Heart left ventricle (tissue), 16 donors: ENCODE results near the gene LRRC71. TPM values are rescaled to one million over a fixed set of nuclear protein-coding genes. Genes with fewer than 3 reads are reported as not detected.

ENCODE experiments used
- ATAC-seq, 4 donors: fragments of 200-7000 bp; cut with Tn5 transposase; one replicate each; pipeline ENCODE4 v1.9.1; 2020 to 2022; ENCODE audit warnings: moderate library complexity in 4 of 4, mild to moderate bottlenecking in 3 of 4, moderate number of reproducible peaks in 1 of 4
- DNase-seq, 5 donors: peaks; one replicate each; pipeline ENCODE4 v3.0.0-alpha.2; 2020
- H3K27ac ChIP-seq, 12 donors: fragments of 200-600 bp; sonication (generic) in 4 of 12; one replicate each; pipeline versions ENCODE4 v1.5.0 to v1.8.0; 2016 to 2022; ENCODE audit warnings: mild to moderate bottlenecking in 2 of 12
- H3K27me3 ChIP-seq, 9 donors: fragments of 200-600 bp; sonication (generic) in 2 of 9; one replicate each; pipeline versions ENCODE4 v1.5.1 to v1.8.0; 2016 to 2022; ENCODE audit warnings: mild to moderate bottlenecking in 3 of 9
- H3K36me3 ChIP-seq, 9 donors: fragments of 200-600 bp; sonication (generic) in 2 of 9; one replicate each; pipeline versions ENCODE4 v1.5.0 to v1.8.0; 2018 to 2022; ENCODE audit warnings: mild to moderate bottlenecking in 2 of 9
- H3K4me1 ChIP-seq, 12 donors: fragments of 200-600 bp; sonication (generic) in 4 of 12; one replicate each; pipeline versions ENCODE4 v1.5.0 to v1.8.0; 2016 to 2022; ENCODE audit warnings: mild to moderate bottlenecking in 3 of 12
- H3K4me3 ChIP-seq, 12 donors: fragments of 200-600 bp; sonication (generic) in 4 of 12; one replicate each; pipeline versions ENCODE4 v1.5.0 to v1.8.0; 2017 to 2022; ENCODE audit warnings: mild to moderate bottlenecking in 9 of 12, moderate library complexity in 4 of 12
- H3K9me3 ChIP-seq, 12 donors: fragments of 200-600 bp; sonication (generic) in 4 of 12; one replicate each; pipeline versions ENCODE4 v1.5.0 to v1.8.0; 2016 to 2022; ENCODE audit warnings: mild to moderate bottlenecking in 1 of 12
- POLR2A ChIP-seq, 2 donors: fragments of 450-650 bp; IDR thresholded peaks; one replicate each; pipeline ENCODE4 v1.6.1; 2017; ENCODE audit warnings: antibody characterized with exemption in 2 of 2, mild to moderate bottlenecking in 2 of 2, moderate library complexity in 2 of 2
- WGBS, 4 donors: extraction: QIAGEN DNeasy Blood & Tissue Kit in 2 of 4; methylation state at CpG; one replicate each; pipeline versions ENCODE4 v1.1.5 to v1.1.7; 2013 to 2018; 5-methylcytosine and 5-hydroxymethylcytosine counted together
- intact Hi-C, 10 donors: fragments of 100-400 bp; cut with DNase I; formaldehyde crosslinking; loops; one replicate each; pipeline versions ENCODE4 v1.11.1 to v1.14.2; 2022
- polyA plus RNA-seq, 2 donors: library from polyadenylated mRNA; stranded (reverse); fragments of 200-250 nt; gene quantifications; one replicate each; pipeline ENCODE4 v1.2.3, GENCODE V29; 2013
- total RNA-seq, 9 donors: library from RNA; depleted of rRNA in 2 of 9; stranded (reverse); fragments of >200 nt in 2 of 9; fragmentation: NEBNext Ultra II Directional in 3 of 9; extraction: Animal tissue kit (Norgen Biotek cat#: 25700) in 3 of 9; gene quantifications; one replicate each; pipeline versions ENCODE4 v1.1.0 to v1.2.4, GENCODE V29; 2016 to 2023
- TF ChIP-seq, protein P1 (sequence below), 12 donors: fragments of 200-600 bp; sonication (generic) in 4 of 12; IDR thresholded peaks; one replicate each; pipeline versions ENCODE4 v1.5.0 to v1.8.0; 2018 to 2022; ENCODE audit warnings: antibody characterized with exemption in 12 of 12, mild to moderate bottlenecking in 5 of 12
- donor health status: ischemic (EF 13 %, LVEDD 7.1; RV severe dilation, severe dysfunction).
- donor health status: healthy with polysubstance abuse.
- donor health status: DM: no; HTN: yes; CAD: no.
- donor health status: DM: no; HTN: no; CAD: no.
- donor health status: ischemic (EF 25% LVEDD 6.9; RV normal size, moderate dysfunction).
- donor health status: ischemic (EF 25% LVEDD 5.7; RV mildly dilated, moderate dysfunction).
- donor health status: healthy.
- donor health status: DM: yes; HTN: yes; CAD: no.
- donor health status: ischemic (EF 35%, LVEDD 5.7; RV mildly dilated, moderate dysfunction).
- donor health status: nonischemic (EF 11% LVEDD 7.7; RV severe dilation, severe dysfunction).
- donor health status: DM: yes; HTN: yes; CAD: no.
- donor health status: PGD.
- donor health status: ischemic (EF 29% LVEDD 5.4; RV normal size, mild dysfunction).
- donor health status: nonischemic (EF 23%, LVEDD 6.1; RV moderate dilation, normal function).

LRRC71 gene
- total and polyA plus RNA-seq, 11 donors: 0.06 to 0.42 (median 0.27) TPM; not detected in 8

DNA sequence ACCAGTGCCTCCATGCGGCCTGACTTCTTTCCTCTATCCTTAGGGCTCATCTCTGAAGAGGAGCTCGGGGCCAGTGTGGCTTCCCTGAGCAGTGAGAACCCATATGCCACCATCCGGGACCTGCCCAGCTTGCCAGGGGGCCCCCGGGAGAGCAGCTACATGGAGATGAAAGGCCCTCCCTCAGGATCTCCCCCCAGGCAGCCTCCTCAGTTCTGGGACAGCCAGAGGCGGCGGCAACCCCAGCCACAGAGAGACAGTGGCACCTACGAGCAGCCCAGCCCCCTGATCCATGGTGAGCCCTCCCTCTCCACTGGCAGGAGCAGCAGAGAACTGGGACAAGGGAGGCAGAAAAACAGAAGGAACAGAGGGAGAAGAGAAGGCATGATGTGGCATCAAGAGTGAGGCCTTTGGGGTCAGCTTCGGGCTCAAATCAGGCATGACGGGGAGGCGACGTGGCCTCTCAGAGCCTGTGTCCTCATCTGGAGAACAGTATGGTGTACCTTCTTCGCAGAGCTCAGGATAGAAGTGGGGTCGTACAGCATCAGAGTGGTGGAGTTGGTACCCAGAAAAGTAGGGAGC lies 6.5 kb upstream of the LRRC71 start:
- 84 to 92% (median 90%) methylated on average over 13 of the region's 13 CpGs for WGBS, 4 donors
- no peak for ATAC-seq
- H3K36me3 ChIP-seq: peaks cover 0 to 89% (median 53%) of the 10 kb centered on the region in 9 donors
- intact Hi-C loops: no loop called here
- H3K27me3 ChIP-seq: peaks cover 0 to 13% (median 0%) of the 10 kb centered on the region in 9 donors
- H3K9me3 ChIP-seq: peaks cover 0 to 13% (median 2%) of the 10 kb centered on the region in 12 donors
- no peak overlapping the region for H3K4me3 ChIP-seq
- peaks cover 0 to 18% (median 2%) of the 10 kb centered on the region in 12 donors for H3K4me1 ChIP-seq
- no peak overlapping the region for H3K27ac ChIP-seq
- DNase-seq: peak in 1 of 5 donors; percentile 42
- TF ChIP-seq POLR2A (IDR thresholded peaks at IDR 0.05): no peak
- TF ChIP-seq, protein P1, sequence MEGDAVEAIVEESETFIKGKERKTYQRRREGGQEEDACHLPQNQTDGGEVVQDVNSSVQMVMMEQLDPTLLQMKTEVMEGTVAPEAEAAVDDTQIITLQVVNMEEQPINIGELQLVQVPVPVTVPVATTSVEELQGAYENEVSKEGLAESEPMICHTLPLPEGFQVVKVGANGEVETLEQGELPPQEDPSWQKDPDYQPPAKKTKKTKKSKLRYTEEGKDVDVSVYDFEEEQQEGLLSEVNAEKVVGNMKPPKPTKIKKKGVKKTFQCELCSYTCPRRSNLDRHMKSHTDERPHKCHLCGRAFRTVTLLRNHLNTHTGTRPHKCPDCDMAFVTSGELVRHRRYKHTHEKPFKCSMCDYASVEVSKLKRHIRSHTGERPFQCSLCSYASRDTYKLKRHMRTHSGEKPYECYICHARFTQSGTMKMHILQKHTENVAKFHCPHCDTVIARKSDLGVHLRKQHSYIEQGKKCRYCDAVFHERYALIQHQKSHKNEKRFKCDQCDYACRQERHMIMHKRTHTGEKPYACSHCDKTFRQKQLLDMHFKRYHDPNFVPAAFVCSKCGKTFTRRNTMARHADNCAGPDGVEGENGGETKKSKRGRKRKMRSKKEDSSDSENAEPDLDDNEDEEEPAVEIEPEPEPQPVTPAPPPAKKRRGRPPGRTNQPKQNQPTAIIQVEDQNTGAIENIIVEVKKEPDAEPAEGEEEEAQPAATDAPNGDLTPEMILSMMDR (IDR thresholded peaks at IDR 0.05): no peak

DNA sequence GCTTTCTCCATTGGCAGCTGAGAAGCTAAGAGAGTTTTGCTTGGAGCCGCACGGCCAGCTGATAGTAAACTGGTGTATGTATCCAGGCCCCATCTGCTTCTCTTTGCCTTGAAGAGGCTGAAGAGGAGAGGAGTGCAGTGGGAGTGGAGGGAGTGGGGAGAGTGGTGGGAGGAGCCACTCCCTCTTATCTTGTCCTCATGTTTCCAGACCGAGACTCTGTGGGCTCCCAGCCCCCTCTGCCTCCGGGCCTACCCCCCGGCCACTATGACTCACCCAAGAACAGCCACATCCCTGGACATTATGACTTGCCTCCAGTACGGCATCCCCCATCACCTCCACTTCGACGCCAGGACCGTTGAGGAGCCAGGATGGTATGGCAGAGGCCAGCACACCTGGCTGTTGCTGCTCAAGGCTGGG lies 6.0 kb upstream of the LRRC71 start:
- H3K9me3 ChIP-seq: peaks cover 0 to 13% (median 2%) of the 10 kb centered on the region in 12 donors
- no peak overlapping the region for H3K4me3 ChIP-seq
- intact Hi-C loops: no loop called here
- DNase-seq (peak in 1 of 5 donors; percentile 37), ATAC-seq (no peak)
- H3K27me3 ChIP-seq: peaks cover 0 to 8% (median 0%) of the 10 kb centered on the region in 9 donors
- WGBS, 4 donors: 80 to 90% (median 84%) methylated on average over 8 to 9 of the region's 9 CpGs
- TF ChIP-seq, protein P1 (IDR thresholded peaks at IDR 0.05): no peak
- no peak for TF ChIP-seq POLR2A (IDR thresholded peaks at IDR 0.05)
- H3K27ac ChIP-seq: no peak overlapping the region
- H3K36me3 ChIP-seq: peaks cover 0 to 83% (median 51%) of the 10 kb centered on the region in 9 donors
- H3K4me1 ChIP-seq: peaks cover 0 to 17% (median 0%) of the 10 kb centered on the region in 12 donors

DNA sequence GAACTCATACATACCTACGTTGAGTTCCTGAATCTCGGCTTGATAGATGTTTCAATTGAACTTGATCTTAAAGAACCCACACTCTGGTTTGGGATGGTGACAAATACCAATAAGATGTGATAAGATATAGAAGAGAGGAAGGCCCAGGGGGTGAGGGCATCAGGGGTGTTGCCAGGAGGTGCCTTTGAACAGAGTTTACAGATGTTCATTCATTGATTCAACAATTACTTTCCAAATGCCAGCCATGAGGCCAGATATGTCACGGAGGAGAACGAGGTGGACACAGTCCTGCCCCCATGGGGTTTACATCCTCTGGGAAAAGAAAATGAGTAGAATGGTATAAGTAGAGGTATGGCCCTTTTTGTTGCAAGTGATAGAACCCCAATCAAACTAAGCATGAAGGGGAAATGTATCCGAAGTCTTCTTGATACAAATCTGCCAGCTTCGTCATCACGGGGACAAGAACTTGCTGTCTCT lies 659 bp downstream of the LRRC71 start:
- WGBS, 4 donors: 62 to 66% (median 63%) methylated on average over 7 of the region's 7 CpGs
- H3K9me3 ChIP-seq: peaks cover 0 to 13% (median 2%) of the 10 kb centered on the region in 12 donors
- peaks cover 0 to 22% (median 6%) of the 10 kb centered on the region in 9 donors for H3K36me3 ChIP-seq
- DNase-seq (no peak), ATAC-seq (no peak)
- H3K4me1 ChIP-seq: peaks cover 4 to 28% (median 20%) of the 10 kb centered on the region in 12 donors
- intact Hi-C loops: loop anchor here in 7 of 10 donors (2.0 to 10.0 kb wide), 7 partner anchors 26 to 116 kb away; partner anchors contain the start of gene PEAR1 (in 1 of the 7)
- no peak overlapping the region for H3K27ac ChIP-seq
- H3K27me3 ChIP-seq: peaks cover 15 to 65% (median 55%) of the 10 kb centered on the region in 9 donors
- no peak overlapping the region for H3K4me3 ChIP-seq
- TF ChIP-seq, protein P1 (IDR thresholded peaks at IDR 0.05): no peak
- no peak for TF ChIP-seq POLR2A (IDR thresholded peaks at IDR 0.05)

DNA sequence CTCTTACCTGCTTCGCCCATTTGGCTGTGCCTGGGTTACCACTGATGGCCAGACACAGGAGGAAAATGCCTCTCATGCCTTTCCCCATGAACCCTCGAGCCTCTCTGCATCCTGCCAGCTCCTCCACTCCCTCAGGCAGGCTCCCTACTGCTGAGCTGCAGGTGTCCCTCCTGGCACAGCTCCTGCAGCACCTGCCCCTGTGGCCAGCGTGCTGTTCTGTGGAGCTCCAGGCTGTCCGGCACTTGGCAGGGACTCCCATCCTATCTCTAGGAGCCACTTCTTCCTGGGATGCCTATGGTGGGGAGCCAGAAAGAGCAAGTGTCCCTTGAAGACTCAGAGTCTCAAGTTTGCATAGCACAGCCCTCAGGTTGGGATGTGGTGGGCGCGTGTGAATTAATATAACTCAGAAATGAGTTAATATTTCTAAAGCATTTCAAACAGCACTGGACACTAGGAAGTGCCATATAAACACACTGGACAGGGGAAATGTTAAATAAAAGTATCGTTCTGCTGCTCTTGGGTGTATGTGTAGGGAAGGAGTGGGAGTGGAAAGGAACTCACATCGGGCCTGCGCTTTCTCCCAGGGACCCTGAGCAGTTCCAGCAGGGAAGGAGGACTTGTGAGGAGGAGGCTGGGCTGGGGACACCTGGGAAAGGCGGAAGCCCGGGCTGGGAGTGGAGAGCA lies 2.7 kb downstream of the LRRC71 start:
- Histone ChIP-seq H3K4me3 (no peak overlapping the region), H3K27me3 (peaks cover 24 to 85% (median 76%) of the 10 kb centered on the region in 9 donors), H3K4me1 (peaks cover 4 to 39% (median 27%) of the 10 kb centered on the region in 12 donors), H3K27ac (no peak overlapping the region), H3K36me3 (peaks cover 0 to 1% (median 0%) of the 10 kb centered on the region in 9 donors), H3K9me3 (peaks cover 0 to 6% (median 0%) of the 10 kb centered on the region in 12 donors)
- no peak for TF ChIP-seq POLR2A (IDR thresholded peaks at IDR 0.05)
- TF ChIP-seq, protein P1 (IDR thresholded peaks at IDR 0.05): no peak
- 14 to 23% (median 20%) methylated on average over 11 of the region's 11 CpGs for WGBS, 4 donors
- intact Hi-C loops: loop anchor here in 4 of 10 donors (5.0 to 10.0 kb wide), 4 partner anchors 36 to 118 kb away; no protein-coding TSS in a partner anchor
- DNase-seq (no peak), ATAC-seq (no peak)
